Measurements from ENCODE around the gene TRANK1.
A peak's percentile ranks its signal among the peaks of the same experiment; 100 is the strongest.

TRANK1 gene

GRCh38 chr3:36945333-36945980 lies 603 bp upstream of the TRANK1 start:
- POLR2A ChIA-PET = no interaction called here

DNA sequence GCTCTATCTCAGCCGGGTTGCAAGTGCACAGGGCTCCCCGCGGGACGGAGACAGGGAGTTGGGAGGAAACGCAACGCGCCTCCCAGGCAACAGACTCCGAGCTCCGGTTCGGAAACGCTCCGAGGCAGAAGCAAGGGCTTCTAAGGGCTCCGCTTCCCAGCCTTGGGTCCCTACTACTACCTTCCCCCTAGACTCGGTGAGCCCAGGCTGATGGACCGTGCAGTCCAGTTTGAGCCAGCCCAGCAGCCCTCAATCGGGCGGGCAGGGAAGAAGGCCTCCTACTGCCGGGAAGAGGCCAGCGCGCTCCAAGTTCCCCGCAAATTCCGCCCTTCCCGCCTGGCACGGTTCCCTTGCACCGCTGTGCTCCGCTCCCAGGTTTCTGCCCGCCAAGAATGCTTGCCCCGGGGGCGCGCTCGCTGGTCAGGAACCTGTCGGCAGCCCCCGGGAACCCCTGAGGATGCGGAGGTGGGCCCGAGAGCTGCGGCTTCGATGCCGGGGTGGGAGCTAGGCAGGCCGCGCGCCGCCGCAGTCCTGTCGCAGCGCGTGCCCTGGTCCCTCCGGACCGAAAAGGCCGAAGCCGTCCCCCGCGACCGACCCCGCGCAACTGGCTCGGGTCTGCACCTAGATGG lies 728 bp downstream of the TRANK1 start:
- H3K27ac ChIP-seq (ENCODE audit: extremely low read depth, low read depth, low read length) = no peak overlapping the region
- no peaks in the 10 kb centered on the region for H3K4me1 ChIP-seq (ENCODE audit: control insufficient read depth, insufficient read depth, low read length)
- no peak for TF ChIP-seq ZNF670 (tag by site-specific recombination; IDR thresholded peaks at IDR 0.05; ENCODE audit: low read depth)
- no peak for TF ChIP-seq ZNF19 (tag by site-specific recombination; IDR thresholded peaks at IDR 0.05; ENCODE audit: low read depth)
- TF ChIP-seq ZNF112 (tag by site-specific recombination; IDR thresholded peaks at IDR 0.05) = no peak
- TF ChIP-seq ZNF624 (tag by site-specific recombination; IDR thresholded peaks at IDR 0.05) = no peak
- no peak for TF ChIP-seq ZNF513 (tag by site-specific recombination; IDR thresholded peaks at IDR 0.05)
- no peak for TF ChIP-seq ZNF514 (tag by site-specific recombination; IDR thresholded peaks at IDR 0.05)
- TF ChIP-seq ZNF426 (tag by site-specific recombination; IDR thresholded peaks at IDR 0.05) = no peak
- TF ChIP-seq KLF9 (tag by site-specific recombination; IDR thresholded peaks at IDR 0.05; ENCODE audit: low read depth) = no peak
- no peak for TF ChIP-seq ZBTB6 (tag by site-specific recombination; IDR thresholded peaks at IDR 0.05)
- TF ChIP-seq ZNF792 (tag by site-specific recombination; IDR thresholded peaks at IDR 0.05) = no peak
- no peak for TF ChIP-seq ZNF302 (tag by site-specific recombination; IDR thresholded peaks at IDR 0.05; ENCODE audit: low read depth)
- TF ChIP-seq TCF7L2 (IDR thresholded peaks at IDR 0.05; ENCODE audit: borderline replicate concordance, low read depth, low read length) = no peak
- TF ChIP-seq ZNF274 (IDR thresholded peaks at IDR 0.05; ENCODE audit: low read length) = no peak
- TF ChIP-seq ZNF274 (tag by site-specific recombination; IDR thresholded peaks at IDR 0.05; ENCODE audit: borderline replicate concordance) = no peak
- TF ChIP-seq ZNF501 (tag by site-specific recombination; IDR thresholded peaks at IDR 0.05) = no peak
- H3K9me3 ChIP-seq (ENCODE audit: control insufficient read depth, insufficient read depth, low read depth, low read length) = no peaks in the 10 kb centered on the region
- H3K36me3 ChIP-seq (ENCODE audit: control insufficient read depth in 2 of 2, insufficient read depth in 1 of 2, low read length in 2 of 2) = no peaks in the 10 kb centered on the region
- ChIA-PET CTCF (interaction anchor here (1.1 kb wide), 1 partner anchor 14 kb away, joined by 5 read pairs; no protein-coding TSS in a partner anchor), POLR2A (no interaction called here)
- H3K4me3 ChIP-seq (ENCODE audit: low read depth, low read length) = peak overlapping the region; percentile 17

More at GRCh38 chr3:36945333-36945980, 603 bp upstream of the TRANK1 start:
- Histone ChIP-seq H3K27ac (ENCODE audit: extremely low read depth, low read depth, low read length) (no peak overlapping the region), H3K9me3 (ENCODE audit: control insufficient read depth, insufficient read depth, low read depth, low read length) (no peaks in the 10 kb centered on the region), H3K4me1 (ENCODE audit: control insufficient read depth, insufficient read depth, low read length) (no peaks in the 10 kb centered on the region), H3K36me3 (ENCODE audit: control insufficient read depth in 2 of 2, insufficient read depth in 1 of 2, low read length in 2 of 2) (no peaks in the 10 kb centered on the region), H3K4me3 (ENCODE audit: low read depth, low read length) (no peak overlapping the region)
- no peak for TF ChIP-seq ZNF274 (IDR thresholded peaks at IDR 0.05; ENCODE audit: low read length)
- no peak for TF ChIP-seq ZNF274 (tag by site-specific recombination; IDR thresholded peaks at IDR 0.05; ENCODE audit: borderline replicate concordance)
- TF ChIP-seq ZFP69B (tag by site-specific recombination; IDR thresholded peaks at IDR 0.05) = no peak
- TF ChIP-seq ZNF501 (tag by site-specific recombination; IDR thresholded peaks at IDR 0.05) = no peak
- TF ChIP-seq GLI4 (tag by site-specific recombination; IDR thresholded peaks at IDR 0.05) = no peak
- no peak for TF ChIP-seq ZNF623 (tag by site-specific recombination; IDR thresholded peaks at IDR 0.05)
- no peak for TF ChIP-seq GLIS1 (tag by site-specific recombination; IDR thresholded peaks at IDR 0.05)
- no peak for TF ChIP-seq PRDM6 (tag by site-specific recombination; IDR thresholded peaks at IDR 0.05)
- TF ChIP-seq ZNF843 (tag by site-specific recombination; IDR thresholded peaks at IDR 0.05) = no peak
- TF ChIP-seq ZNF777 (tag by site-specific recombination; IDR thresholded peaks at IDR 0.05; ENCODE audit: borderline replicate concordance) = no peak
- TF ChIP-seq ZNF785 (tag by site-specific recombination; IDR thresholded peaks at IDR 0.05) = no peak
- no peak for TF ChIP-seq ZNF239 (tag by site-specific recombination; IDR thresholded peaks at IDR 0.05)
- no peak for TF ChIP-seq PATZ1 (tag by site-specific recombination; IDR thresholded peaks at IDR 0.05)
- TF ChIP-seq, protein P1, sequence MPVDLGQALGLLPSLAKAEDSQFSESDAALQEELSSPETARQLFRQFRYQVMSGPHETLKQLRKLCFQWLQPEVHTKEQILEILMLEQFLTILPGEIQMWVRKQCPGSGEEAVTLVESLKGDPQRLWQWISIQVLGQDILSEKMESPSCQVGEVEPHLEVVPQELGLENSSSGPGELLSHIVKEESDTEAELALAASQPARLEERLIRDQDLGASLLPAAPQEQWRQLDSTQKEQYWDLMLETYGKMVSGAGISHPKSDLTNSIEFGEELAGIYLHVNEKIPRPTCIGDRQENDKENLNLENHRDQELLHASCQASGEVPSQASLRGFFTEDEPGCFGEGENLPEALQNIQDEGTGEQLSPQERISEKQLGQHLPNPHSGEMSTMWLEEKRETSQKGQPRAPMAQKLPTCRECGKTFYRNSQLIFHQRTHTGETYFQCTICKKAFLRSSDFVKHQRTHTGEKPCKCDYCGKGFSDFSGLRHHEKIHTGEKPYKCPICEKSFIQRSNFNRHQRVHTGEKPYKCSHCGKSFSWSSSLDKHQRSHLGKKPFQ (tag by site-specific recombination; IDR thresholded peaks at IDR 0.05) = no peak
- no peak for TF ChIP-seq ZSCAN16 (tag by site-specific recombination; IDR thresholded peaks at IDR 0.05)
- TF ChIP-seq SP7 (tag by site-specific recombination; IDR thresholded peaks at IDR 0.05) = no peak
- CTCF ChIA-PET = no interaction called here

Data from HEK293 (cell line).